OCI-LY3 (cell line): Measurements from ENCODE around the gene HCAR2.
"Not testable (repeated sequence)": the region's sequence is repeated elsewhere in the genome, so short reads cannot be mapped to it uniquely, and the experiment has no call there.

Experiments
- EZH2phosphoT487 ChIP-seq: fragments of 200-600 bp; shearing (Covaris generic); IDR thresholded peaks from 2 replicates; pipeline ENCODE4 v1.6.1; 2018; ENCODE audit warnings: antibody characterized with exemption, mixed run types, low read depth
- TF ChIP-seq, protein P1 (sequence below): fragments of 200-600, 300-600 bp; sonication (generic); IDR thresholded peaks from 2 replicates; pipeline ENCODE4 v1.5.1; 2014; ENCODE audit warnings: antibody characterized with exemption, low read length, low read depth

DNA sequence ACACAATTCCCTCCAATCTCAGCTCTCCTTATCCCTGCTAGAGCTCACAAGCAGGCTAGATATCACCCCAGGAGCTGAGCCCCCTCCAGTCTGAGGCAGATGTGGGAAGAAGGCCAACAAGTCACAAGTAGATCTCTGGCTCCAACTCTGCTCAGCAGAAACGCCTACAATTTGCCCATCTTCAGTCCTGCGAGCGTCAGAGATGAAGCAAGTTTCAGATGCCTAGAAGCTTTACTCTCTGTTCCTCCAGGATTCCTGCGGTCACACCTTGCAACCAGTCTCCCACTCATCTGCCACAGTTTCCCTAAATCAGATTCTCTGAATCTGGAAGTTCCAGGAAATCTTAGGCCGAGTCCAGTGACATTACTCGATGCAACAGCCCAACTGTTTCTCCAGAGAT is 12.1 kb upstream of the HCAR2 start:
- TF ChIP-seq, protein P1, sequence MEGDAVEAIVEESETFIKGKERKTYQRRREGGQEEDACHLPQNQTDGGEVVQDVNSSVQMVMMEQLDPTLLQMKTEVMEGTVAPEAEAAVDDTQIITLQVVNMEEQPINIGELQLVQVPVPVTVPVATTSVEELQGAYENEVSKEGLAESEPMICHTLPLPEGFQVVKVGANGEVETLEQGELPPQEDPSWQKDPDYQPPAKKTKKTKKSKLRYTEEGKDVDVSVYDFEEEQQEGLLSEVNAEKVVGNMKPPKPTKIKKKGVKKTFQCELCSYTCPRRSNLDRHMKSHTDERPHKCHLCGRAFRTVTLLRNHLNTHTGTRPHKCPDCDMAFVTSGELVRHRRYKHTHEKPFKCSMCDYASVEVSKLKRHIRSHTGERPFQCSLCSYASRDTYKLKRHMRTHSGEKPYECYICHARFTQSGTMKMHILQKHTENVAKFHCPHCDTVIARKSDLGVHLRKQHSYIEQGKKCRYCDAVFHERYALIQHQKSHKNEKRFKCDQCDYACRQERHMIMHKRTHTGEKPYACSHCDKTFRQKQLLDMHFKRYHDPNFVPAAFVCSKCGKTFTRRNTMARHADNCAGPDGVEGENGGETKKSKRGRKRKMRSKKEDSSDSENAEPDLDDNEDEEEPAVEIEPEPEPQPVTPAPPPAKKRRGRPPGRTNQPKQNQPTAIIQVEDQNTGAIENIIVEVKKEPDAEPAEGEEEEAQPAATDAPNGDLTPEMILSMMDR: not testable (repeated sequence)
- TF ChIP-seq EZH2phosphoT487: not testable (repeated sequence)
